CD4-positive, alpha-beta memory T cell (primary cell): Measurements from ENCODE around the gene OR51V1. TPM values are rescaled to one million over a fixed set of nuclear protein-coding genes. Genes with fewer than 3 reads are reported as not detected.

Source experiments
- CTCF ChIA-PET: fragments of 350-600 bp; sonication (Branson Sonifier 250); formaldehyde crosslinking; loops from one replicate; lab custom pipeline; 2021; ENCODE audit warnings: inconsistent platforms; ENCODE audit not compliant: partially characterized antibody; lab: Charles Lee
- POLR2A ChIA-PET: fragments of 350-600 bp; sonication (Branson Sonifier 250); formaldehyde crosslinking; loops from one replicate; lab custom pipeline; 2021; ENCODE audit not compliant: partially characterized antibody; lab: Charles Lee
- DNase-seq, 5 donors: peaks; one replicate each; pipeline versions ENCODE4 v3.0.0 to v3.0.0-alpha.2; 2020 to 2022; ENCODE audit warnings: mixed read lengths in 1 of 5
- H3K27ac ChIP-seq: one replicate; pipeline ENCODE4 v1.7.0; 2013; ENCODE audit warnings: low read depth, low read length
- H3K27me3 ChIP-seq: 2 replicates; pipeline ENCODE4 v1.7.0; 2013; ENCODE audit warnings: mild to moderate bottlenecking, low read length, moderate library complexity; ENCODE audit not compliant: insufficient read depth
- H3K36me3 ChIP-seq: 2 replicates; pipeline ENCODE4 v1.7.0; 2013; ENCODE audit warnings: mild to moderate bottlenecking, low read length, moderate library complexity; ENCODE audit not compliant: insufficient read depth
- H3K4me1 ChIP-seq: 2 replicates; pipeline ENCODE4 v1.7.0; 2013; ENCODE audit warnings: mild to moderate bottlenecking, low read length, moderate library complexity; ENCODE audit not compliant: insufficient read depth
- H3K4me3 ChIP-seq, 2 donors: one replicate each; pipeline ENCODE4 v1.7.0; 2013; ENCODE audit warnings: low read length in 2 of 2, mild to moderate bottlenecking in 1 of 2
- H3K9me3 ChIP-seq, 2 donors: one replicate each; pipeline ENCODE4 v1.7.0; 2013; ENCODE audit warnings: low read length in 2 of 2, control low read depth in 1 of 2; ENCODE audit not compliant: control insufficient read depth in 1 of 2
- H3K27ac Mint-ChIP-seq, 7 donors: one replicate each; pipeline ENCODE4 v1.8.0; 2020 to 2021; ENCODE audit warnings: mixed read lengths in 7 of 7, mild to moderate bottlenecking in 6 of 7, inconsistent platforms in 3 of 7, moderate library complexity in 3 of 7
- H3K27me3 Mint-ChIP-seq, 2 donors: one replicate each; pipeline ENCODE4 v1.8.0; 2020 to 2021; ENCODE audit warnings: mixed read lengths in 2 of 2
- H3K36me3 Mint-ChIP-seq, 2 donors: one replicate each; pipeline ENCODE4 v1.8.0; 2020 to 2021; ENCODE audit warnings: mixed read lengths in 2 of 2, inconsistent platforms in 1 of 2, mild to moderate bottlenecking in 1 of 2
- H3K4me1 Mint-ChIP-seq, 4 donors: one replicate each; pipeline ENCODE4 v1.8.0; 2020 to 2021; ENCODE audit warnings: mixed read lengths in 4 of 4, mild to moderate bottlenecking in 1 of 4
- H3K4me3 Mint-ChIP-seq, 8 donors: one replicate each; pipeline ENCODE4 v1.8.0; 2020 to 2021; ENCODE audit warnings: mixed read lengths in 8 of 8, mild to moderate bottlenecking in 7 of 8, moderate library complexity in 6 of 8, inconsistent platforms in 3 of 8
- H3K9me3 Mint-ChIP-seq, 8 donors: one replicate each; pipeline ENCODE4 v1.8.0; 2020 to 2021; ENCODE audit warnings: mixed read lengths in 8 of 8, mild to moderate bottlenecking in 5 of 8, inconsistent platforms in 3 of 8, moderate library complexity in 1 of 8
- intact Hi-C: fragments of 100-400 bp; cut with micrococcal nuclease; formaldehyde crosslinking; loops from one replicate; pipeline ENCODE4 v1.15.1; 2023
- polyA plus RNA-seq, 2 donors: library from polyadenylated mRNA; unstranded; fragments of 300-500 nt; fragmentation: Illumina TruSeq; gene quantifications; one replicate each; pipeline ENCODE4 v1.2.3, GENCODE V29; 2021
- total RNA-seq, 2 experiments: library from RNA; stranded (reverse); gene quantifications; one replicate each; pipeline ENCODE4 v1.2.3, GENCODE V29; 2021

The OR51V1 gene
- total and polyA plus RNA-seq, 4 experiments from 2014 or later, result not detected

DNA sequence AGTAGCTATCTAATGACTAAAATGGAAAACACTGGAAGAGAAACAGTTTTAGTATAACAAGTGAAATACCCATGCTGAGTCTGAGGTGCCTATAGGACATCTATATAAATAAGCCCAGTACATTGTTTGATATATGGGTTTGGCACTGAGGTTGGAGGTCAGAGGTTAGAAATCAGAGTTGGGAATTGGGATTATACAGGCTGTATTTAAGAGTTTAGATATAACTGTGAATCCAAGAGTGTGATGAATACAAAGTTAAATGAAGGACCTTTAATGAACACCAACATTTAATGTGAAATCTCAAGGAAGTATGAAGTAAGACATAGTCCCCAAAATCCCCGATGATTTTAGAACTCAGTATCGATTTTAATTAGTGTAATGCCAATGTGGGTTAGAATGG, 36.9 kb upstream of the OR51V1 start:
- Mint-ChIP-seq H3K4me3 (no peak overlapping the region), H3K4me1 (peaks cover 0 to 2% (median 0%) of the 10 kb centered on the region in 4 donors), H3K27me3 (peaks cover 2 to 3% of the 10 kb centered on the region in 2 donors), H3K36me3 (no peaks in the 10 kb centered on the region), H3K9me3 (peaks cover 0 to 2% (median 0%) of the 10 kb centered on the region in 8 donors), H3K27ac (no peak overlapping the region)
- intact Hi-C loops, result no loop called here
- H3K9me3 ChIP-seq, result no peaks in the 10 kb centered on the region
- no peaks in the 10 kb centered on the region for H3K4me1 ChIP-seq
- H3K4me3 ChIP-seq, result no peak overlapping the region
- no peak for DNase-seq
- POLR2A ChIA-PET, result no interaction called here
- no peak overlapping the region for H3K27ac ChIP-seq
- H3K27me3 ChIP-seq, result no peaks in the 10 kb centered on the region
- H3K36me3 ChIP-seq, result no peaks in the 10 kb centered on the region
- CTCF ChIA-PET, result no interaction called here

DNA sequence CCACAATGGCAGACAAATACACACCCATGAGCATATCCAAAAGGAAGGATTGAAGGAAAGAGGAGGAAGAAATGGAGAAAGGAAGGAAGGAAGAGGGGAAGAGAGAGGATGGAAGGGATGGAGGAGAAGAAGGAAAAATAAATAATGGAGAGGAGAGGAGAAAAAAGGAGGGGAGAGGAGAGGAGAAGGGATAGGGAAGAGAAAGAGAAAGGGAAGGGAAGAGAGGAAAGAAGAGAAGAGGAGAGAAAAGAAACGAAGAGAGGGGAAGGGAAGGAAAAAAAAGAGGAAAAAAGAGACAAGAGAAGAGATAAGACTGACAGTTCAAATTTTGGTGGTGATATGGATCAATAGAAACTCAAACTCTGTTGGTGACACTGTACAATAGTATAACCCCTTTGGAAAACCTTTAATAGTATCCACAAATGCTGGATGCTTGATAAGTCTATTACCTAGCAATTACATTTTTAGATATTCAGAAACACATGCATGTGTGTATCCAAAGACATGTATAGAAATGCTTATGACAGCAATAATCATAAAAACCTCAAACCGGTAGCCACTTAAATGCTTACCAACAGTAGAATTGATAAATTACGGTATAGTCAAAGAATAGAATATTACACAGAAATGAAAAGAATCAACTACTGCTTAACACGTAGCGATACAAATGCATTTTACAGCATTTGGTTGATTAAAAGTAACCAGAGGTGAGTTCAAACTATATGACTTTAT, 35.0 kb upstream of the OR51V1 start:
- no peaks in the 10 kb centered on the region for H3K36me3 Mint-ChIP-seq
- H3K27ac Mint-ChIP-seq, result peak overlapping the region in 1 of 7 donors; percentile 39
- CTCF ChIA-PET, result no interaction called here
- intact Hi-C loops, result no loop called here
- Histone ChIP-seq H3K4me3 (no peak overlapping the region), H3K9me3 (no peaks in the 10 kb centered on the region), H3K27me3 (no peaks in the 10 kb centered on the region), H3K36me3 (no peaks in the 10 kb centered on the region), H3K4me1 (no peaks in the 10 kb centered on the region), H3K27ac (no peak overlapping the region)
- no peak for DNase-seq
- H3K4me3 Mint-ChIP-seq, result no peak overlapping the region
- POLR2A ChIA-PET, result no interaction called here
- H3K27me3 Mint-ChIP-seq, result peaks cover 0 to 3% of the 10 kb centered on the region in 2 donors
- peaks cover 0 to 2% (median 0%) of the 10 kb centered on the region in 8 donors for H3K9me3 Mint-ChIP-seq
- H3K4me1 Mint-ChIP-seq, result peaks cover 0 to 2% (median 0%) of the 10 kb centered on the region in 4 donors

DNA sequence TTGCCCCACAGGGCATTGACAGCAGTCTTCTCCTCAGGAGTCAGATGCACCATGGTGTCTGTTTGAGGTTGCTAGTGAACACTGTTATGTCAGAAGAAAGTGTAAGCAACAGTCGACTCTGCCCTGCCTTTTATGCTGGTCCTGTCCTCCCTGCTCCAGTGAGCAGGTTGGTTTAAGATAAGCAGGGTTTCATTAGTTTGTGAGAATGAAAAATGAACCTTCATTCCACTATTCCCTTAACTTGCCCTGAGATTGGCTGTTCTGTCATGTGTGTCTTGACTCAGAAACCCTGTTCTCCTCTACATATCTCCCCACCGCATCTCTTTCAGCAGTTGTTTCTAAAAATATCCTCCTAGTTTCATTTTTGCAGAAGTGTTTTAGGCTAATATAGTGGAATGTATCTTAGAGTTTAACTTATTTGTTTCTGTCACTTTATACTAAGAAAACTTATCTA, 33.9 kb upstream of the OR51V1 start, which contains the start of gene HBD:
Gene HBD, minus strand, starts transcription at position 103 of the 454 bp plus-strand sequence. Its CDS starts 50 bp downstream, at position 53.
- no peak within 1 kb of the TSS for H3K27ac ChIP-seq
- no peaks in the 10 kb centered on the region for H3K9me3 ChIP-seq
- peaks cover 0 to 3% of the 10 kb centered on the region in 2 donors for H3K27me3 Mint-ChIP-seq
- H3K4me1 Mint-ChIP-seq, result peaks cover 0 to 2% (median 0%) of the 10 kb centered on the region in 4 donors
- no peak within 1 kb of the TSS for H3K4me3 ChIP-seq
- no peak within 1 kb of the TSS for H3K4me3 Mint-ChIP-seq
- no peaks in the 10 kb centered on the region for H3K4me1 ChIP-seq
- peak within 1 kb of the TSS in 1 of 7 donors; percentile 39 for H3K27ac Mint-ChIP-seq
- ChIA-PET CTCF (no interaction called here), POLR2A (no interaction called here)
- H3K9me3 Mint-ChIP-seq, result peaks cover 0 to 2% (median 0%) of the 10 kb centered on the region in 8 donors
- H3K27me3 ChIP-seq, result no peaks in the 10 kb centered on the region
- intact Hi-C loops, result no loop called here
- no peaks in the 10 kb centered on the region for H3K36me3 ChIP-seq
- no peaks in the 10 kb centered on the region for H3K36me3 Mint-ChIP-seq
- DNase-seq, result no peak

DNA sequence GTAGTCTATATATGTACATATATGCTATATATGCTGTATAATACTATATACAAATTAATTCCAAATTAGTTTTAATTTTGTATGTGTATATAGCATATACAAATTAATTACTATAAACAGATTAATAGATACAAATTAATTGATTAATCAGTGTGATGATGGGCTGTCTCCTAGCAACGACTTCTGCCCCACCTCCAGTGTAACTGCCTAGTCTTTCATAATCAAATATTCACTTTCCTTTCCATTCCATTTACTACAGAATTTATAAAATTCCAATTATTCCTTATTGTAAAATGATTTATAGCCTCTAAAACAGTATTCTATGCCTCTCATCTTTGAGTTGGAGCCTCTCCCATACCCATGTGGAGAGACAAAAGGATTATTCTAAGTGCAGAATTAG, 32.8 kb upstream of the OR51V1 start:
- H3K27ac Mint-ChIP-seq, result no peak overlapping the region
- H3K4me1 Mint-ChIP-seq, result peaks cover 0 to 2% (median 0%) of the 10 kb centered on the region in 4 donors
- H3K27ac ChIP-seq, result no peak overlapping the region
- DNase-seq, result no peak
- no peaks in the 10 kb centered on the region for H3K9me3 ChIP-seq
- H3K27me3 ChIP-seq, result no peaks in the 10 kb centered on the region
- no peaks in the 10 kb centered on the region for H3K36me3 Mint-ChIP-seq
- peaks cover 0 to 2% (median 0%) of the 10 kb centered on the region in 8 donors for H3K9me3 Mint-ChIP-seq
- no peaks in the 10 kb centered on the region for H3K36me3 ChIP-seq
- no peaks in the 10 kb centered on the region for H3K4me1 ChIP-seq
- ChIA-PET POLR2A (no interaction called here), CTCF (no interaction called here)
- H3K27me3 Mint-ChIP-seq, result peaks cover 0 to 3% of the 10 kb centered on the region in 2 donors
- H3K4me3 Mint-ChIP-seq, result no peak overlapping the region
- H3K4me3 ChIP-seq, result no peak overlapping the region
- intact Hi-C loops, result no loop called here

DNA sequence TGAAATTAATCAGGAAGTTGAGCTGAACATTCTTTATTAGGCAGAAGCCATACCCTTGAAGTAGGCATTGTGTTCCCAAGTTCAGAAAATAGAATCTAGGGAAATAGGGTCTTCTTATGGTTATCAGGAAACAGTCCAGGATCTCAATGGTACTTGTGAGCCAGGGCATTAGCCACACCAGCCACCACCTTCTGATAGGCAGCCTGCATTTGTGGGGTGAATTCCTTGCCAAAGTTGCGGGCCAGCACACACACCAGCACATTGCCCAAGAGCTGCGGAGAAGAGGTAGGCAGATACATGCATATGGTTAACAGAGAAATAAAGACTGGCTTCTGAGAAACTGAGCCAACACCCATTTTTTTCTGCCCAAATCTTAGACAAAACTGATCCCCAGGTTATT, 32.3 kb upstream of the OR51V1 start:
- no peak for DNase-seq
- no peak overlapping the region for H3K4me3 ChIP-seq
- peaks cover 0 to 3% of the 10 kb centered on the region in 2 donors for H3K27me3 Mint-ChIP-seq
- no peak overlapping the region for H3K27ac Mint-ChIP-seq
- no peaks in the 10 kb centered on the region for H3K36me3 ChIP-seq
- H3K9me3 ChIP-seq, result no peaks in the 10 kb centered on the region
- peaks cover 0 to 2% (median 0%) of the 10 kb centered on the region in 4 donors for H3K4me1 Mint-ChIP-seq
- intact Hi-C loops, result no loop called here
- H3K27ac ChIP-seq, result no peak overlapping the region
- no peaks in the 10 kb centered on the region for H3K4me1 ChIP-seq
- POLR2A ChIA-PET, result no interaction called here
- peaks cover 0 to 2% (median 0%) of the 10 kb centered on the region in 8 donors for H3K9me3 Mint-ChIP-seq
- H3K27me3 ChIP-seq, result no peaks in the 10 kb centered on the region
- CTCF ChIA-PET, result no interaction called here
- no peaks in the 10 kb centered on the region for H3K36me3 Mint-ChIP-seq
- no peak overlapping the region for H3K4me3 Mint-ChIP-seq

DNA sequence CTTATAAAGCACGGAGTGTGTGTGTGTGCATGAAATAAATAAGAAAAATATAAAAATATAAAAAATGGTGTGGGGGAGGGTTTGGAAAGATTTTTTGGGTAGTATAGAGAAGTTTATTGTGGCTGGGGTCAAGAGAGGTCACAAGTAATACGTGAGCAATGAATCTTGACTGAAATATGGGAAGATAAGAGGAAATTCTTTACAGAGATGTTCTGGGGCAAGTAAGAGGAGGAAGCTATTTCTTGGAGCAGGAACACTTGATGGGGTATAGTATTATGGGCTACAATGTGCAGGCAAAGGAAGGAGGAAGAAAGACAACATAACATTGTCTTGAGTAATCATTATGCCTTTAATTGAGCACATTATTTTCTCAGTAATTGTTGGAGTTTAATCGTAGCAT, 31.7 kb upstream of the OR51V1 start:
- H3K27me3 Mint-ChIP-seq, result peaks cover 0 to 3% of the 10 kb centered on the region in 2 donors
- no peak for DNase-seq
- peaks cover 0 to 2% (median 0%) of the 10 kb centered on the region in 4 donors for H3K4me1 Mint-ChIP-seq
- H3K27ac ChIP-seq, result no peak overlapping the region
- intact Hi-C loops, result no loop called here
- H3K9me3 ChIP-seq, result no peaks in the 10 kb centered on the region
- no peak overlapping the region for H3K4me3 Mint-ChIP-seq
- no peaks in the 10 kb centered on the region for H3K36me3 Mint-ChIP-seq
- H3K36me3 ChIP-seq, result no peaks in the 10 kb centered on the region
- CTCF ChIA-PET, result no interaction called here
- peaks cover 0 to 2% (median 0%) of the 10 kb centered on the region in 8 donors for H3K9me3 Mint-ChIP-seq
- no peak overlapping the region for H3K27ac Mint-ChIP-seq
- no peak overlapping the region for H3K4me3 ChIP-seq
- no peaks in the 10 kb centered on the region for H3K4me1 ChIP-seq
- POLR2A ChIA-PET, result no interaction called here
- H3K27me3 ChIP-seq, result no peaks in the 10 kb centered on the region

DNA sequence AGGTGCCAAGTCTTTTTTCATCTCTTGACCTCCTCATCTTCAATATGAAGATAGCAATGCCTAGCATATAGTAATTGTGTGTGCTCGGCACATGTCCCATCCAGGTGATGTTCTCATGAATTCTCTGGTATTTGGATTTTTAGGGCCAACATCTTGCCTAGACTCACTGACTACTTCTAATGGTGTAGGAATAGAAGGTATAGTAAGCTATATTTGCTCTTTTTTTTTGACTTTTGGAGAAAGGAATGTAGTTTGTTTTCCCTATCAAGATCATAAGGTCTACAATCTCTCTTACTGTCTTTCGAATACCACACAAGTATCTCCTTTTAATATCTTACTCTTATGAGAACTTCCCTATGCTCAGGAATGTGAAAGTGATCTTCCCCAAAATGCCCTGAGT, 30.6 kb upstream of the OR51V1 start:
- Histone ChIP-seq H3K27ac (no peak overlapping the region), H3K36me3 (no peaks in the 10 kb centered on the region), H3K4me3 (no peak overlapping the region), H3K9me3 (no peaks in the 10 kb centered on the region), H3K4me1 (no peaks in the 10 kb centered on the region), H3K27me3 (no peaks in the 10 kb centered on the region)
- POLR2A ChIA-PET, result no interaction called here
- CTCF ChIA-PET, result no interaction called here
- intact Hi-C loops, result no loop called here
- Mint-ChIP-seq H3K9me3 (peaks cover 0 to 2% (median 0%) of the 10 kb centered on the region in 8 donors), H3K4me3 (no peak overlapping the region), H3K36me3 (no peaks in the 10 kb centered on the region), H3K27me3 (no peaks in the 10 kb centered on the region), H3K4me1 (peaks cover 0 to 2% (median 0%) of the 10 kb centered on the region in 4 donors), H3K27ac (no peak overlapping the region)
- no peak for DNase-seq
